ENCODE data around the gene LETMD1.

LETMD1 gene

DNA sequence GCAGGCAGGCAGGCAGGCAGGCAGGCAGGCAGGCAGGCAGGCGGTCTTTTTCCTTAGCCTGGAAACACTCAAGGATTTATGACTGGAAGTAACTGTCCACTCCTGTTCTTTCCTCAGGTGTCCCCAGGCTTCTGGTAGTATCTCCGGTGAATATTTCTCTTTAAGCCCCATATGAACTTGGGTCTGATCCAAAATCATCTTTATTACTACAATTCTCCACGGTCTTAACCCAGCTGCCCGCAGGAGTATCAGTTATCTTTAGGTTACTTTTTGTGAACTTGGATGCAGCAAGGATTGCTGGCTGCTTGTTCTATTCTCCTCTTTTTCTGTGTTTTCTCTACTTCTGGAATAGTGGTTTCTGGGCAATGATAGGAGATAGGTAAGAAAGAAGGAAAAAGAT lies 32.0 kb downstream of the LETMD1 start:
- H3K4ac ChIP-seq (ENCODE audit: low read depth in 1 of 2, low read length in 2 of 2), result no peak overlapping the region
- H2AFZ ChIP-seq (ENCODE audit: low read depth, low read length), result no peak overlapping the region
- H3K14ac ChIP-seq (ENCODE audit: low read length in 2 of 2), result no peak overlapping the region
- H3K4me1 ChIP-seq (ENCODE audit: control insufficient read depth, insufficient read depth, low read depth, low read length), result peaks cover 9% of the 10 kb centered on the region
- H3K27me3 ChIP-seq (ENCODE audit: control insufficient read depth in 1 of 2, insufficient read depth in 1 of 2, low read length in 2 of 2), result no peaks in the 10 kb centered on the region
- H3K4me3 ChIP-seq (ENCODE audit: insufficient read depth in 1 of 2, low read depth in 1 of 2, low read length in 2 of 2), result no peak overlapping the region
- no peak overlapping the region for H3K23ac ChIP-seq (ENCODE audit: low read length in 2 of 2)
- H3K4me2 ChIP-seq (ENCODE audit: low read length, poor library complexity, severe bottlenecking), result no peak overlapping the region
- H2BK120ac ChIP-seq (ENCODE audit: low read depth, low read length), result no peak overlapping the region
- H3K36me3 ChIP-seq (ENCODE audit: control insufficient read depth in 1 of 2, insufficient read depth in 2 of 2, low read depth in 1 of 2, low read length in 2 of 2), result peaks cover 5 to 8% of the 10 kb centered on the region in 2 experiments
- no peak overlapping the region for H2BK15ac ChIP-seq (ENCODE audit: low read depth, poor library complexity, severe bottlenecking)
- H2AK5ac ChIP-seq (ENCODE audit: low read length, severe bottlenecking), result no peak overlapping the region
- no peak overlapping the region for H3K9ac ChIP-seq (ENCODE audit: low read length)
- H4K8ac ChIP-seq (ENCODE audit: low read length), result no peak overlapping the region
- WGBS, result 97% methylated on average over 3 of the region's 4 CpGs
- no peak overlapping the region for H2BK5ac ChIP-seq (ENCODE audit: low read depth, low read length, poor library complexity, severe bottlenecking)
- H3K79me1 ChIP-seq (replicated peaks; ENCODE audit: low read length, poor library complexity, severe bottlenecking), result peaks cover 12% of the 10 kb centered on the region
- H4K91ac ChIP-seq (ENCODE audit: low read length), result no peak overlapping the region
- no peaks in the 10 kb centered on the region for H3K9me3 ChIP-seq (ENCODE audit: control insufficient read depth, low read length)
- H3K18ac ChIP-seq (ENCODE audit: low read depth in 1 of 2, low read length in 2 of 2), result no peak overlapping the region
- H3K27ac ChIP-seq (ENCODE audit: low read length, poor library complexity, severe bottlenecking), result no peak overlapping the region
- no peak for DNase-seq
- H2BK12ac ChIP-seq (ENCODE audit: low read length in 2 of 2), result no peak overlapping the region

DNA sequence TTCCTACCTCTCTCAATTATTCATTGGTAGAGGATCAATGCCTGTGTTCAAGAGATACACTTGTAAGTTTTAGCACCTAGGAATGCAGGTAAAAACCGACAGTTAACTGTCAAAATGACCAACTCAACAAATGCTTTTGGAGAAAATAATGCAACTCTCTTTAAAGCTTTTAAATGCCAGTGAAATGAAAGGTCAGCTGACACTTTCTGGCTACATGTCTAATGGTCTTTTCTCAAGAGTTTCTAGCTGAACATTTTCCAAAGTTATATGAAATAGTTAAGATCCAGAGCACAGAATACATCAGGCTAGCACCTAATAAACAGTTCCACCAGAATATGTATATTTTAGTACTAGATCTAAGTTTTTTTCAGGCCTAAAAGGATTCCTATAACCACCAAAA lies 33.3 kb downstream of the LETMD1 start:
- H3K27me3 ChIP-seq (ENCODE audit: control insufficient read depth in 1 of 2, insufficient read depth in 1 of 2, low read length in 2 of 2), result no peaks in the 10 kb centered on the region
- no peak overlapping the region for H2BK12ac ChIP-seq (ENCODE audit: low read length in 2 of 2)
- H3K4me2 ChIP-seq (ENCODE audit: low read length, poor library complexity, severe bottlenecking), result peak overlapping the region; percentile 38
- no peak for DNase-seq
- H3K4me3 ChIP-seq (ENCODE audit: insufficient read depth in 1 of 2, low read depth in 1 of 2, low read length in 2 of 2), result peak overlapping the region in 1 of 2 experiments; percentile 98
- H3K4ac ChIP-seq (ENCODE audit: low read depth in 1 of 2, low read length in 2 of 2), result no peak overlapping the region
- no peak overlapping the region for H2AK5ac ChIP-seq (ENCODE audit: low read length, severe bottlenecking)
- WGBS, result 88% methylated on average over 1 of the region's 1 CpG
- H3K14ac ChIP-seq (ENCODE audit: low read length in 2 of 2), result no peak overlapping the region
- H2BK15ac ChIP-seq (ENCODE audit: low read depth, poor library complexity, severe bottlenecking), result no peak overlapping the region
- H3K36me3 ChIP-seq (ENCODE audit: control insufficient read depth in 1 of 2, insufficient read depth in 2 of 2, low read depth in 1 of 2, low read length in 2 of 2), result peaks cover 0 to under 1% of the 10 kb centered on the region in 2 experiments
- no peak overlapping the region for H2BK120ac ChIP-seq (ENCODE audit: low read depth, low read length)
- no peak overlapping the region for H2AFZ ChIP-seq (ENCODE audit: low read depth, low read length)
- no peak overlapping the region for H3K18ac ChIP-seq (ENCODE audit: low read depth in 1 of 2, low read length in 2 of 2)
- H4K8ac ChIP-seq (ENCODE audit: low read length), result no peak overlapping the region
- peaks cover 4% of the 10 kb centered on the region for H3K79me1 ChIP-seq (replicated peaks; ENCODE audit: low read length, poor library complexity, severe bottlenecking)
- no peak overlapping the region for H2BK5ac ChIP-seq (ENCODE audit: low read depth, low read length, poor library complexity, severe bottlenecking)
- H3K9ac ChIP-seq (ENCODE audit: low read length), result peak overlapping the region; percentile 94
- H3K9me3 ChIP-seq (ENCODE audit: control insufficient read depth, low read length), result no peaks in the 10 kb centered on the region
- H3K23ac ChIP-seq (ENCODE audit: low read length in 2 of 2), result no peak overlapping the region
- no peak overlapping the region for H4K91ac ChIP-seq (ENCODE audit: low read length)
- no peak overlapping the region for H3K27ac ChIP-seq (ENCODE audit: low read length, poor library complexity, severe bottlenecking)
- H3K4me1 ChIP-seq (ENCODE audit: control insufficient read depth, insufficient read depth, low read depth, low read length), result peaks cover 7% of the 10 kb centered on the region

- H3K4me3 ChIP-seq (ENCODE audit: insufficient read depth in 1 of 2, low read depth in 1 of 2, low read length in 2 of 2), result peak overlapping the region; percentile 95 to 98
- peak overlapping the region; percentile 12 for H2BK15ac ChIP-seq (ENCODE audit: low read depth, poor library complexity, severe bottlenecking)
- H3K79me1 ChIP-seq (replicated peaks; ENCODE audit: low read length, poor library complexity, severe bottlenecking), result peaks cover 2% of the 10 kb centered on the region
- peak overlapping the region; percentile 93 for H4K91ac ChIP-seq (ENCODE audit: low read length)
- peak overlapping the region; percentile 97 for H3K18ac ChIP-seq (ENCODE audit: low read depth in 1 of 2, low read length in 2 of 2)
- WGBS, result under 1% methylated on average over 18 of the region's 18 CpGs
- no peaks in the 10 kb centered on the region for H3K27me3 ChIP-seq (ENCODE audit: control insufficient read depth in 1 of 2, insufficient read depth in 1 of 2, low read length in 2 of 2)
- peaks cover 7% of the 10 kb centered on the region for H3K4me1 ChIP-seq (ENCODE audit: control insufficient read depth, insufficient read depth, low read depth, low read length)
- H3K9me3 ChIP-seq (ENCODE audit: control insufficient read depth, low read length), result no peaks in the 10 kb centered on the region
- no peaks in the 10 kb centered on the region for H3K36me3 ChIP-seq (ENCODE audit: control insufficient read depth in 1 of 2, insufficient read depth in 2 of 2, low read depth in 1 of 2, low read length in 2 of 2)
- peak; percentile 79 for DNase-seq
- peak overlapping the region in 1 of 2 experiments; percentile 99 for H3K14ac ChIP-seq (ENCODE audit: low read length in 2 of 2)
- H3K27ac ChIP-seq (ENCODE audit: low read length, poor library complexity, severe bottlenecking), result peak overlapping the region; percentile 31
- peak overlapping the region; percentile 84 for H2AFZ ChIP-seq (ENCODE audit: low read depth, low read length)
- H3K23ac ChIP-seq (ENCODE audit: low read length in 2 of 2), result peak overlapping the region in 1 of 2 experiments; percentile 100
- H2BK5ac ChIP-seq (ENCODE audit: low read depth, low read length, poor library complexity, severe bottlenecking), result peak overlapping the region; percentile 78
- no peak overlapping the region for H2BK12ac ChIP-seq (ENCODE audit: low read length in 2 of 2)
- H3K4me2 ChIP-seq (ENCODE audit: low read length, poor library complexity, severe bottlenecking), result peak overlapping the region; percentile 42
- peak overlapping the region; percentile 54 for H2BK120ac ChIP-seq (ENCODE audit: low read depth, low read length)
- H4K8ac ChIP-seq (ENCODE audit: low read length), result peak overlapping the region; percentile 45
- H2AK5ac ChIP-seq (ENCODE audit: low read length, severe bottlenecking), result no peak overlapping the region
- H3K4ac ChIP-seq (ENCODE audit: low read depth in 1 of 2, low read length in 2 of 2), result peak overlapping the region; percentile 75 to 96
- H3K9ac ChIP-seq (ENCODE audit: low read length), result peak overlapping the region; percentile 94
Observed at GRCh38 chr12:51082561-51083125, 34.5 kb downstream of the LETMD1 start.

DNA sequence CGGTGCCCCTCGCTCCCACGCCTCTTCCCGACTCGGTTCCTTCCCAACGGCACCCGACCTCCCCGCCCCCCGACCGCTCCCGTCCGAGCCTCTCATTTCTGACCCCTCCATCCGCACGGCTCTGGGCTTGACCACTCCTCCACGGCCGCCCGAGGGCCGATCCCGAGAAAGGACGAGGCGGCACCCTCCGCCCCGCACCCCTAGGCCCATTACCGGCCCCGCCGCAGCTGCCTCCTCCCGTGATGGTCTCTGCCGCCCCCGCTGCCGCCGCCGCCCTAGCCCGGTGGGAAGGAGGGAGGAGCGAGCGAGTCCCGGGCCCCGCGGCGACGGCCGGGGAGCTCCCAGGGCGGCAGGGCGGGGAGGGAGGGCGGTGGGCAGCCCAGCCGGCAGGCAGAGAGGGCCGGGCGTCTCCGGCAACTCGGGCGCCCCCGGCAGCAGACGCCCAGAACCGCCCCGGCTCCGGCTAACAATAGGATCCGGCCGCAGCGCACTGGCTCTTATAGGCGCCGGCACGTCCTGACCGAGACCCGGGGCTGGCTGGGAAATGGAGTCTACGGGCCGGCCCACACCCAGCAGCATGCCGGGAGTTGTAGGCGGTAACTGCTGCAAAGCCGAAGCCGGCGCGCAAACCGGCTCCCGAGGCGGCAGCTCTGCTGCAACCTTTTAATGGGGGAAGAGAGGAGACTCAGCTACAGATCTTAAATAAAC lies 35.2 kb downstream of the LETMD1 start, which contains the start of gene CSRNP2:
CSRNP2 (minus strand) TSS at position 471 of the 708 bp plus-strand sequence. CDS start 7,035 bp downstream, outside the sequence.
- WGBS, result 2% methylated on average over 57 of the region's 74 CpGs

More for the DNA sequence above, 35.2 kb downstream of the LETMD1 start, which contains the start of gene CSRNP2:
- Histone ChIP-seq H2AFZ (ENCODE audit: low read depth, low read length) (peak within 1 kb of the TSS; percentile 84), H2BK120ac (ENCODE audit: low read depth, low read length) (peak within 1 kb of the TSS; percentile 54), H3K4ac (ENCODE audit: low read depth in 1 of 2, low read length in 2 of 2) (peak within 1 kb of the TSS; percentile 75 to 96), H4K8ac (ENCODE audit: low read length) (peak within 1 kb of the TSS; percentile 45), H3K18ac (ENCODE audit: low read depth in 1 of 2, low read length in 2 of 2) (peak within 1 kb of the TSS; percentile 97), H2AK5ac (ENCODE audit: low read length, severe bottlenecking) (no peak within 1 kb of the TSS), H3K9ac (ENCODE audit: low read length) (peak within 1 kb of the TSS; percentile 94), H3K14ac (ENCODE audit: low read length in 2 of 2) (peak within 1 kb of the TSS in 1 of 2 experiments; percentile 99), H4K91ac (ENCODE audit: low read length) (peak within 1 kb of the TSS; percentile 93), H3K9me3 (ENCODE audit: control insufficient read depth, low read length) (no peaks in the 10 kb centered on the region), H3K36me3 (ENCODE audit: control insufficient read depth in 1 of 2, insufficient read depth in 2 of 2, low read depth in 1 of 2, low read length in 2 of 2) (no peaks in the 10 kb centered on the region), H3K23ac (ENCODE audit: low read length in 2 of 2) (peak within 1 kb of the TSS in 1 of 2 experiments; percentile 100), H2BK5ac (ENCODE audit: low read depth, low read length, poor library complexity, severe bottlenecking) (peak within 1 kb of the TSS; percentile 78), H3K27ac (ENCODE audit: low read length, poor library complexity, severe bottlenecking) (peak within 1 kb of the TSS; percentile 31), H3K4me1 (ENCODE audit: control insufficient read depth, insufficient read depth, low read depth, low read length) (peaks cover 4% of the 10 kb centered on the region), H3K4me3 (ENCODE audit: insufficient read depth in 1 of 2, low read depth in 1 of 2, low read length in 2 of 2) (peak within 1 kb of the TSS; percentile 95 to 98), H2BK12ac (ENCODE audit: low read length in 2 of 2) (peak within 1 kb of the TSS in 1 of 2 experiments; percentile 23), H3K27me3 (ENCODE audit: control insufficient read depth in 1 of 2, insufficient read depth in 1 of 2, low read length in 2 of 2) (no peaks in the 10 kb centered on the region), H3K79me1 (replicated peaks; ENCODE audit: low read length, poor library complexity, severe bottlenecking) (no peaks in the 10 kb centered on the region), H2BK15ac (ENCODE audit: low read depth, poor library complexity, severe bottlenecking) (peak within 1 kb of the TSS; percentile 97), H3K4me2 (ENCODE audit: low read length, poor library complexity, severe bottlenecking) (peak within 1 kb of the TSS; percentile 63)
- DNase-seq, result peak; percentile 96
